Measurements from ENCODE around the gene HOXA11. TPM values are rescaled to one million over a fixed set of nuclear protein-coding genes. Genes with fewer than 3 reads are reported as not detected.
A peak's percentile ranks its signal among the peaks of the same experiment; 100 is the strongest.

HOXA11 gene
- total RNA-seq, 1 experiment from 2014 or later: not detected

DNA sequence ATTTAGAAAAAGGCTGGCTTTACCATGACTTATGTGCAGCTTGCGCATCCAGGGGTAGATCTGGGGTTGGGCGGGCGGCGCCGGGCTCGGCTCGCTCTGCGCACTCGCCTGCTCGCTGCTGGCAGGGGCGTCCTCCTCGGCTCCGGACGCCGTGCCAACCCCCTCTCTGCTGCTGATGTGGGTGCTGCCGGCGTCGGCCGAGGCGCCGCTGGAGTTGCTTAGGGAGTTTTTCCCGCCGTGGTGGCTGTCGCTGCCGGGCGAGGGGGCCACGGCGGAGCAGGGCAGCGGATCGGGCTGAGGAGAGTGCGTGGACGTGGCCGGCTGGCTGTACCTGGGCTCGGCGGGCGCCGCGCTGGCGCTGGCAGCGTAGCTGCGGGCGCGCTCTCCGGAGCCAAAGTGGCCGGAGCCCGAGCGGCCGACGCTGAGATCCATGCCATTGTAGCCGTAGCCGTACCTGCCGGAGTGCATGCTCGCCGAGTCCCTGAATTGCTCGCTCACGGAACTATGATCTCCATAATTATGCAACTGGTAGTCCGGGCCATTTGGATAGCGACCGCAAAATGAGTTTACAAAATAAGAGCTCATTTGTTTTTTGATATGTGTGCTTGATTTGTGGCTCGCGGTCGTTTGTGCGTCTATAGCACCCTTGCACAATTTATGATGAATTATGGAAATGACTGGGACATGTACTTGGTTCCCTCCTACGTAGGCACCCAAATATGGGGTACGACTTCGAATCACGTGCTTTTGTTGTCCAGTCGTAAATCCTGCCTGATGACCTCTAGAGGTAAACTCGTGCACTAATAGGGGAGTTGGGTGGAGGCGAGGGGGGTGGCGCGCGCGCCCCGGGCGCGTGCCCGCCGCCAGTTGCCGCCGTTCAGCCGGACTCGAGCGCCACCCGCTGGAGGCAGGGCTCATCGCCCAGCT, 41.7 kb downstream of the HOXA11 start, which contains the start of gene HOXA5:
HOXA5 (minus strand) TSS at position 659 of the 927 bp plus-strand sequence; CDS start at position 585, 74 bp downstream.
- TF ChIP-seq, protein P1, sequence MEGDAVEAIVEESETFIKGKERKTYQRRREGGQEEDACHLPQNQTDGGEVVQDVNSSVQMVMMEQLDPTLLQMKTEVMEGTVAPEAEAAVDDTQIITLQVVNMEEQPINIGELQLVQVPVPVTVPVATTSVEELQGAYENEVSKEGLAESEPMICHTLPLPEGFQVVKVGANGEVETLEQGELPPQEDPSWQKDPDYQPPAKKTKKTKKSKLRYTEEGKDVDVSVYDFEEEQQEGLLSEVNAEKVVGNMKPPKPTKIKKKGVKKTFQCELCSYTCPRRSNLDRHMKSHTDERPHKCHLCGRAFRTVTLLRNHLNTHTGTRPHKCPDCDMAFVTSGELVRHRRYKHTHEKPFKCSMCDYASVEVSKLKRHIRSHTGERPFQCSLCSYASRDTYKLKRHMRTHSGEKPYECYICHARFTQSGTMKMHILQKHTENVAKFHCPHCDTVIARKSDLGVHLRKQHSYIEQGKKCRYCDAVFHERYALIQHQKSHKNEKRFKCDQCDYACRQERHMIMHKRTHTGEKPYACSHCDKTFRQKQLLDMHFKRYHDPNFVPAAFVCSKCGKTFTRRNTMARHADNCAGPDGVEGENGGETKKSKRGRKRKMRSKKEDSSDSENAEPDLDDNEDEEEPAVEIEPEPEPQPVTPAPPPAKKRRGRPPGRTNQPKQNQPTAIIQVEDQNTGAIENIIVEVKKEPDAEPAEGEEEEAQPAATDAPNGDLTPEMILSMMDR (conservative IDR thresholded peaks at IDR 0.05): peak; percentile 95
- Histone ChIP-seq H3K27ac (ENCODE audit: insufficient read length, low read depth, low read length) (no peak within 1 kb of the TSS), H2BK12ac (ENCODE audit: insufficient read length, low read depth, low read length) (no peak within 1 kb of the TSS), H3K23ac (ENCODE audit: insufficient read length, low read depth, low read length) (no peak within 1 kb of the TSS), H3K4ac (ENCODE audit: low read depth, low read length) (no peak within 1 kb of the TSS), H2AFZ (ENCODE audit: low read length) (no peak within 1 kb of the TSS), H2BK20ac (ENCODE audit: low read depth, low read length, poor library complexity, severe bottlenecking) (no peak within 1 kb of the TSS), H3K27me3 (ENCODE audit: insufficient read depth, low read length) (peaks cover 97% of the 10 kb centered on the region), H3K9me3 (ENCODE audit: control insufficient read depth, low read depth, low read length) (no peaks in the 10 kb centered on the region), H3T11ph (ENCODE audit: low read length) (no peak within 1 kb of the TSS), H3K79me1 (ENCODE audit: insufficient read depth, low read depth, low read length, poor library complexity, severe bottlenecking) (no peaks in the 10 kb centered on the region), H2AK5ac (ENCODE audit: insufficient read length, low read length) (no peak within 1 kb of the TSS), H3K4me2 (ENCODE audit: insufficient read depth, insufficient read length, low read length) (peak within 1 kb of the TSS; percentile 65), H2BK120ac (ENCODE audit: low read depth, low read length, poor library complexity, severe bottlenecking) (no peak within 1 kb of the TSS), H3K56ac (ENCODE audit: insufficient read length, low read depth, low read length) (no peak within 1 kb of the TSS), H3K4me1 (ENCODE audit: insufficient read depth, low read length) (no peaks in the 10 kb centered on the region), H2BK15ac (ENCODE audit: low read depth, low read length) (no peak within 1 kb of the TSS), H4K8ac (replicated peaks; ENCODE audit: insufficient read length, low read depth, low read length) (no peak within 1 kb of the TSS), H4K20me1 (ENCODE audit: control insufficient read depth, insufficient read depth, insufficient read length) (no peaks in the 10 kb centered on the region), H3K9ac (ENCODE audit: extremely low read depth, insufficient read length, low read length) (no peak within 1 kb of the TSS), H4K5ac (ENCODE audit: insufficient read length, low read depth, low read length) (no peak within 1 kb of the TSS), H3K14ac (ENCODE audit: insufficient read depth, low read length) (no peak within 1 kb of the TSS), H3K18ac (ENCODE audit: insufficient read length, low read depth, low read length) (no peak within 1 kb of the TSS), H2BK5ac (ENCODE audit: insufficient read length, low read length) (no peak within 1 kb of the TSS), H3K23me2 (ENCODE audit: insufficient read length, low read depth, low read length, poor library complexity, severe bottlenecking) (peaks cover 14% of the 10 kb centered on the region), H4K91ac (ENCODE audit: insufficient read length, low read depth, low read length) (no peak within 1 kb of the TSS), H3K79me2 (ENCODE audit: insufficient read depth, low read length) (no peaks in the 10 kb centered on the region)
- WGBS (ENCODE audit: extremely low coverage, insufficient read length, low lambda C conversion rate): no CpG with 5 or more reads among the region's 86 CpGs
- peak; percentile 88 for DNase-seq
- H3K27me3 Mint-ChIP-seq (ENCODE audit: low read depth): peaks cover 100% of the 10 kb centered on the region
- peaks cover 7 to 23% of the 10 kb centered on the region in 2 experiments for H3K4me1 Mint-ChIP-seq
- peak within 1 kb of the TSS; percentile 58 to 77 for H3K4me3 Mint-ChIP-seq
- H3K9me3 Mint-ChIP-seq: peaks cover 16 to 28% of the 10 kb centered on the region in 2 experiments
- no peak within 1 kb of the TSS for H3K27ac Mint-ChIP-seq
- no peaks in the 10 kb centered on the region; a peak in 3 of 7 replicates for H3K36me3 Mint-ChIP-seq (ENCODE audit: insufficient read depth in 1 of 3, low read depth in 3 of 3)

All from H9 (cell line).